Body of pancreas (tissue), 4 donors: ENCODE data around the gene ARHGEF28.

ENCODE experiments used
- CTCF ChIP-seq, 7 experiments: fragments of 450-650 bp in 4 of 7; fragments of 200-600 bp in 3 of 7; sonication (generic) in 3 of 7; IDR thresholded peaks; one replicate each; pipeline ENCODE4 v1.5.1; 2016 to 2019; ENCODE audit warnings: antibody characterized with exemption in 7 of 7
- POLR2A ChIP-seq, 3 donors: fragments of 450-650 bp; IDR thresholded peaks; one replicate each; pipeline ENCODE4 v1.6.1; 2016; ENCODE audit warnings: antibody characterized with exemption in 3 of 3, mild to moderate bottlenecking in 2 of 3

DNA sequence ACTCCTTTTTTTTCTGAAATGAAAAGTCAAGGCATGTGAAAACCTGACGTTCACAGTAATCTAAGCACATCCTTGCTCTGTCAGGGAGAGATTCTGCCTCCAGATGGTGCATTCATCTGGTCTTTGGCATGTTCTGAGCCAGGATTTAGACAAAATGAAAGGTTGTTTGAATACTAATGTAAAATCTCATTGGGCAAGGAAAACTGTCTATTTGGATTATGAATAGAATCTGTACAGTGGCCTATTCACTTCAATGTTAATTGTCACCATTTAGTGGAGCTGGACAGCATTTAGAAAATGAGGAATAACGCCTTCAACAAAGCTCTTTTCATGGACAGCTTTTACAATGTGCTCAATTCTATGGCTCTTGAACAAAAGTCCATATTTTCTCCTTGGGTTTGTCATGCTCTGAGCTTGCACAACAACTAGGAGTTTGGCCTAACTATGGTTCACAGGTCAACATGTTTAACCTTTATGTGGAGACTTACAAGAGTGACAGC is 28.9 kb downstream of the ARHGEF28 start:
- no peak for TF ChIP-seq CTCF (IDR thresholded peaks at IDR 0.05)
- TF ChIP-seq POLR2A (IDR thresholded peaks at IDR 0.05) = no peak
